Hepatic stellate cell (primary cell): ENCODE data around the gene CARHSP1.
"Not testable (repeated sequence)": the region's sequence is repeated elsewhere in the genome, so short reads cannot be mapped to it uniquely, and the experiment has no call there.

Source experiments
- DNase-seq: peaks from one replicate; pipeline ENCODE4 v3.0.0; 2011; ENCODE audit warnings: low spot score

CARHSP1 gene

DNA sequence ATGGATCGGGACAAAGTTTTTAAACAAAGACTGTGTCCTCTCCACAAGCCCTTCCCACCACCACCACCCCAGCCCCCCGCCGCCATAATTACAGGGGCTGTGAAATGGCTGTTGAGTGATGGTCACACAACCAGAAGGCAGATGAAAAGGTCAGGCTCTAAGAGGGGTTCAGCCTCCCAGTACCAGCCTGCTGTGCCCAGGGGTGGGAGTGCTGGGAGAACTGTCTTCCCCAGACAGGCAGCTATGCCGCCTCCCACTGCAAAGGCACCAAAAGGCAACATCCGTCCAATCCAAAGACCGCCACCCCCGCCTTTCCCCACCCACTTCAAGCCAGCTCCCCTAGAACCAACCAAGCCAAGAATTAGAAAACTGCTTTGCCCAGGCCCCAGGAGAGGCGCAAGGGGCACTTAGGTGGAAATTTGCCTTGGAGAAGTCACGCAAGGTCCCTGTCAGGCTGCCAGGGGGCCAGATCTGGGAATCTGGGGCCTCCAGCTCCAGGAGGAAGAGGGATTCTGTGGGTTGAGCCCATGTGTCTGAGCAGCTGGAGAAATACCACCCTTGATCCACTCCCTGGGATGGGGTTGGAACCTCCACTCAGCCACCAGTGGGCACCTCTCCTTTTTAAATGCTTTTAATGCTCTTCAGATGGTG is 14.4 kb downstream of the CARHSP1 start:
- no peak for DNase-seq

DNA sequence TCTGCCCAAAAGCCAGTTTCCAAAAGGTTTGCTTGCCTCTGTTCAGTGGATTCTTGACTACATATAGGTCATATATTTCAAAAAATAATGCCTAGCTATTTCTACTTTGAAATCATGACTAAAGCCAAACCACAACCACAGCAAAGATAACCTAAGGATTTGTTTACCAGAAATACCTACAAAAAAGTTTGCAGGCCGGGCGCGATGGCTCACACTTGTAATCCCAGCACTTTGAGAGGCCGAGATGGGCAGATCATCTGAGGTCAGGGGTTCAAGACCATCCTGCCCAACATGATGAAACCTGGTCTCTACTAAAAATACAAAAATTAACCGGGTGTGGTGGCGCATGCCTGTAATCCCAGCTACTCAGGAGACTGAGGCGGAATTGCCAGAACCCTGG is 15.2 kb downstream of the CARHSP1 start:
- DNase-seq = no peak

DNA sequence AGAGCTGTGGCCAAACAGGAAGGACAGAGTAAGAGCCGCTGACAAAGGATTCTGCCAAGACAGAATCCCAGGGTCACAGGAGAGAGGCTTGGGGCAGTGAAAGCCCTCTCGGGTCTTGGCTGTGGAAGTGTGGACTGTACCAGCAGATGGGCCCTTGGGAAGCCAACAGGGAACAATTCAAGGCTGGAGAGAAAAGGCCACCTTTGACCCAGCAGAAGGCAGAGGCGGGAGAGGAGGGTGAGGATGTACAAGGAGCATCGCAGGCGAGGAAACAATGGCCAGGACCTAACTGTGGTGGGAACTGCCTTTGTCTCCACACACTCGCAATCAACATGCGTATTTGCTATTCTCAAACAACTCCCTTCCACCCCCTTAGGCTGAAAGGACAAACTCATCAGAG is 15.7 kb downstream of the CARHSP1 start:
- no peak for DNase-seq

DNA sequence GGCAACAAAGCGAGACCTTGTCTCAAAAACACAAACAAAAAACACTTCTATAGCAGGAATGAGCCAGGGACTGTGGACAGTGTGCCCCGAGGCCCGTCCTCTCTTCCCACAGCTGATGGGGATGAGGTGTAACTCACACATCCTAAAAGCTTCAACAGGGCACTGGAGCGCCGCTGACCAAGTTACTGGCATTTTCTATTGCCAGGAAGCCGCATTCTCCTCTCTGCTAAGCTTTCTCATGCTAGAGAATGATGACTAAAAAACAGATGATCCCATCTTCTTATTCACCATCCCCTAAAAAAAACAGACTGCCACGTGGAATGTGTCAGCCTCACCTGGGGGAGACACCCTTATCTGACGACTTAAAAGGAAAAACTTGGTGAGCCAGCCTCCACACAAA is 16.3 kb downstream of the CARHSP1 start:
- no peak for DNase-seq

DNA sequence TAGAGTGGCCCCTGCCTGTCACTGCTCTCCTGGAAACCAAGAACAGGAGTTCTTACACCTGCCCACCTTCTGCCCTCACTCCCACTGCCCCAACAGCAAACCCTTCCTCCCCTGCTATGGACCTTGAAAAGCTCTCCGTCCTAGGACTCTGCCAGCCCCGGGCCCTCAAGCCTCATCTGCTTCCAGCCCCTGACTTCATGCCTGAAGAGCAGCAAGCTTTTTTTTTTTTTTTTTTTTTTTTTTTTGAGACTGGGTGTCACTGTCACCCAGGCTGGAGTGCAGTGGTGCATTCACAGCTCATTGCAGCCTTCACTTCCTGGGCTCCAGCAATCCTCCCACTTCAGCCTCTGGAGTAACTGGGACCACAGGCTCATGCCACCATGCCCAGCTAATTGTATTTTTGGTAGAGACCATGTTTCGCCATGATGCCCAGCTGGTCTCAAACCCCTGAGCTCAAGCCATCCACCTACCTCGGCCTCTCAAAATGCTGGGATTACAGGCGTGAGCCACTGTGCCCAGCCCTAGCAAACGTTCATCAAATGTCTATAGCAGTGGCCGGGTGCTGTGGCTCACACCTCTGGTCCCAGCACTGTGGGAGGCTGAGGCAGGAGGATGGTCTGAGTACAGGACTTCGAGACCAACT is 16.9 kb downstream of the CARHSP1 start:
- DNase-seq = no peak

DNA sequence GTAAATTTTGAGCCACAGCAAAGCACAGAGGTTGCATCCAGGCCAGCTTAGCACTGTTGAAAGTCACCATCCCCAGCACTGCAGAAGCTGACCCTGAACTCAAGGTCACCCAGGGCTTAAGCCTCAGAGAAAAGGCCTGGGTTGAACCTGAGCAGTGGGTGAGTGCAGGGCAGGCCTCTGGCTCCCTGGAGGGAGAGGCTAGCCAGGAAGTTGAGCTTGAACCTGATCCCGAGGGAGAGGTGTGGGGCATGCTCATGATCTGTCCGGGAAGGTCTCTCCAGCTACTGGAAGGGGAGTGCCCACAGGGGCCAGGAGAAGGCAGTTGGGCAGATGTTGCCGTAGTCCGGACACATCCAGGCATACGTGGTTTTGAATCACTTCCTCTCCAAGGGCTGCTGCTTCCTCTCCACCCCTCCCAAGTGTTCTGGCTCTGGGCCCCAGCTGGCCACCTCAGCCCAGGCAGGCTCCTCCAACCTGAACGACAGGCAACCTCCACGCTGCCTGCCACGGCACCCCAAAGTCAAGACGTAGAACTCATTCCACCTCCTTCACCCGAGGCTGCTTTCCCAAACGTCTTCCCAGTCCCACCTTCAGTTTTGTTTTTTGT is 18.4 kb downstream of the CARHSP1 start:
- peak; percentile 68 for DNase-seq

DNA sequence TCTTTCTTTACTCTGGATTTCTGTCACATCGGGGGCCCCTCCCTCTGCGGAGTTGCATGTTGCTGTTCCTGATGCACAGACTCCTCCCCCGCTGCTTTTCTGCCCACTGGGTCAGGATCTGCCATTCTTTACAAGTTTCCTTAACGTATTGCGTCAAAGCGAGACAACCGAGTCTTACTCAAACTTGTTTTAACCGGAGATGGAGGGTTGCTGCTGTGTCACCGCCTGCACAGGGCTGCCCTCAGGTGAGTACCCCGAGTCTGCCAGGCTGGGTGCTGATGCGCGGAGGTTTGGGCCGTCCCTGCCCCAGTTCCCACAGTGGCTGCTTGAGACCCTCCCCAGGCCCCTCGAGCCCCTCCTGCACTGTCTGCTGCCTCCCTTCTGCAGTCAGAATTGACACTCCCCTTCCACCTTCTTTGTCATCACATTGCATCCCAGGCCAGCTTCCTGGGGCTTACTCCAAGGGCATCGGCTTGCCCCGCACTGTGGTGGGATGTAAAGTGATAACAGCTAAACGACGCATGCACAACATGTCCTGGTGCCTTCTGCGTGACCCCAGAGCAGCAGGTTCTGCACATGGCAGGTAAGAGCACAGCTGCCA is 19.3 kb downstream of the CARHSP1 start:
- no peak for DNase-seq

DNA sequence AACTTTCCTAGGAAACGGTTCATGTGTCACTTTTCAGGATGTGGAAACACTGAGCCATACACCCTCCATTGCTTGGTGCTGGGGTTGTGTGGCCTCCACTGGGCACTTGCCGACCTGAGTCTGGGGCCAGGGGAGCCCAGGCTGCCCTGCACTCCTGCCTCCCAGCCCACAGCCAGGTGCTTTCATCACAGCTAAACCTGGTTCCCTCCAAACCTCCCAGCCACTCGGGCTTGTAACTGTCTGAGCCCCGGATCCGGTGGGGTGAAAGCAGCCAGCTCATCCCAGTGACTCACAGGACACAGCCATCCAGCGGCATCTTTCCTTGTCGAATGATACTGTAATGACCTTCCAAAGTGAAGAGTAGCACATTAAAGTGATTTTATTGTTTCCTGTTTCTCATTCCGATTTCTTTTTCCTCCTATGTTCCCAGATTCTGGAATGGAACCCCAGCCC is 19.8 kb downstream of the CARHSP1 start:
- peak; percentile 83 for DNase-seq

DNA sequence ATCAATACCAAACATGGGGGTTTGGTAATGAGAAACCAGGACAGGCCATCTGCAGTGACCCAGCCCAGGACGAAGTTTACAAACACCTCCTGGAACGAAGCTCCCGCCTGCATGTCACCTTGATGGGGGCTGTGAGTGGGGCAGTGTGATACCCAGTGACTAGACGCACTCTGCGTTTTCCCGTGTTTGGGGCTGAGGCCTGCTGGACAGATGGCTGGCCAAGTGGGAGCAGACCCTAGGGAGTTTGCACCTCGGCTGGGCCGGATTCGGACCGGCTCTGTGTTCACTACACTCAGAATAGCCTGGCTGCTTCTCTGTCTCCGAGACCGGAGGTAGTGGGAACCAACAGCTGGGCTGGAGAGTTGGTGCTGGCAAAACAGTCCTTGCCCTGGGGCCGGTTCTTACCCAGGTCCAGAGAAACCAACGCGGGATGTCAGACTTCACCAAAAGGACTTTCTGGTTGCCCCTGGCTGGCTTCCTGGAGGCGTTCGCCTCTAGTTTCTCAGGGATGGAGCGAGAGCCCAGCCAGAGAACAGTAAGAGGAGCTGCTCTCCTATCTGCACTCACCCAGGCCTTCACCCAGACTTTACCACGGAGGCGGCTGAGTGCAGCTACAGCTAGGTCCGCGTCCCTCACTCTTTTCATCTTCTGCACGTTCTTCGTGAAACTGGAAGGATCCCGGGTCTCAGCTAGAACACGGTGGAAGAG is 20.4 kb downstream of the CARHSP1 start:
- DNase-seq = no peak

DNA sequence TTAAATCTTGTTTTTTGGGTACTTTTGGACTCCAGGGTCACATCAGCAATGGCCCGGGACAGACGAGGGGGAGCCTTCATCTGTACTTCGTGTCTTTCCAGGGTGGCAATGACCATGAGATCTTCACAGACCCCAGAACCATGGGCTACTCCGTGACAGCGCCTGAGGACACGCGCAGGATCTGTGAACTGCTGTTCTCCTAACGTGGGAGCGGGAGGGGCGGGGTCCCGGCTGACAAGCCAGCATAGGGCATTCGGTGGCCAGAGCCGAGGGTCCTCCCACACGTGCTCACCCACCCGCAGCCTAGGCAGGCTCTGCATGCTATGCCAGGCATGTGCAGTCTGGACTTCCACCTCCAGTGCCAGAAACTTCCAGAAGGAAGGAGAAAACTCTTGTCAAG is 21.2 kb downstream of the CARHSP1 start:
- no peak for DNase-seq

DNA sequence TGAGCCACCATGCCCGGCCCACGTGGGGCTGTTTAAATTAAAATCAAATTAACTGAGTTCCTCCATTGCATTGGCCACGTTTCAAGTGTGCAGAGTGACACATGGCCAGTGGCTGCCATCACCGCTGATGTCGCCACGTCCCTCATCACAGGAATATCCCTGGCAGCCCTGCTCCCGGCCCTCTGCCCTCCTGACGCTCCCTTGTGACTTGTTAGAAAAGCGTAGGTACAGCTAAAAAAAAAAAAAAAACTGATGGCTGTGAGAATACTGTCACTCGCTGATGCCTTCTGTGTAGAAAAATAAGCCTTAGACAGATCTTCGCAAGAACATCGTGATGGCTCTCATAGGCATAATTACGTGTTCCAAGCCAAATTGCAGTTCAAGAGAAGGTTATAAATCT is 21.7 kb downstream of the CARHSP1 start:
- no peak for DNase-seq

DNA sequence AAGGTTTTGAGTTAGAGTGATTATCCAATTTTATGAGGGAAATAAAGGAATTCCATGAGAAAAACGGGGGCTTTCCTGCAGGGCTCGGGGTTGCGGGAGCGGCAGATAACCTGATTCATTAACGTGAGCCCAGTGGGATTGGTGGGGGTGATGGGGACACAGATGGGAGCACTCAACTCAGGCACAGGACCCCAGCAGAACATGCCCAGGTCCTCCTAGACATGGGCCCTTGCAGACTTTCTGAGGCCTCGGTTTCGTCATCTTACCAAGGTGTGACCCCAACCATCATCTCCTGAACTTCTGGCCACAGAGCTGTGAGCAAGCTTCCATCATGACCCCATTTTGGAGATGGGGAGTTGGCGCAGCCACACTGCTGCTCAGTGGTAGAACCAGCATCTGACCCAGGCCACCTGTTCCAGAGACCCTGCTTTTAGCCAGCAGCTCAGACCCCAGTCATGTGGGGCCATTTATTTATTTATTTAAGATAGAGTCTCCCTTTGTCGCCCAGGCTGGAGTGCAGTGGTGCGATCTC is 22.3 kb downstream of the CARHSP1 start:
- no peak for DNase-seq

DNA sequence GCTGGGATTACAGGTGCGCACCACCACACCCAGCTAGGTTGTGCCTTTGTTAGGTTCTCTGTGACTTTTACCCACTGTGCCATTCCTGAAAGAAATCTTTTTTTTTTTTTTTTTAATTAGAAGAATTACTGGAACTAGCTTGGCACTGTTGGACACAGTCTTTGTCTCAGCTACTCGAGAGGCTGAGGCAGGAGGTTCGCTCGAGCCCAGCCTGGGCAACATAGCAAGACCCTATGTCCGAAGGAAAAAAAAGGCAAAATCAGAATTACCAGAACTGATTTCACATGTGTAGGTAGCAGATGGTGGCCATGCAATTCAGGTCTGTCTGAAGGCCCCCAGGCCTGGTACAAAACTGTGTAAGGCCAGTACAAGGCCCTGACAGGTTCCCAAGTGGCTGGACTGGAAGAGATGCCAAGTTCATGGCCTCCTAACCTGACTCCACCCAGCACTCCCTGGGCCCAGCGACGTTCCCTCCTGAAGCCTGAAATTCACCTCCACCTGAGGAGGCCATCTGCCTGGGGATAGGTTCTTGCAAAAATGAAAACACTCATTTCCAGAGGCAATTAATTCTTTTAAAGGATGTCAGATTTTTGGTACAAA is 23.0 kb downstream of the CARHSP1 start:
- DNase-seq = no peak

DNA sequence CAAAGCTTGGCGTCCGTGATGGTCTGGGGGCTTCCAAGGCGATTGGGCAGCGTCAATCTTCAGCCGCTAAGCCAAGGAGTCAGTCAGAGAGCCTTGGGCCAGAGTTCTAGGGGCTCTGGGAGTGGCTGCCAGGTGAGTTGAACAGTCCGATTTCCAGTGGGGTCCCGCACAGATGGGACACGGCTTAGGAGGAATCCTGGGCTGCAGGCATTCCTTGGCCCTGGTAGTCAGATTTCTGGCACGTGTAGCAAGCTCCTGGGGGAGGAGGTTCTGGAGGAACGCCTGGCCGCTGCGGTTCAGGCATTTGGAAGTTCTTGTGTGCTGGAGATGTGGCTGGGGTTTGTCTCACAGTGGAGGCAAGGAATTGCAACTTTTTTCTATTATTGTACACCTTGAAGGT is 25.5 kb downstream of the CARHSP1 start:
- not testable (repeated sequence) for DNase-seq

DNA sequence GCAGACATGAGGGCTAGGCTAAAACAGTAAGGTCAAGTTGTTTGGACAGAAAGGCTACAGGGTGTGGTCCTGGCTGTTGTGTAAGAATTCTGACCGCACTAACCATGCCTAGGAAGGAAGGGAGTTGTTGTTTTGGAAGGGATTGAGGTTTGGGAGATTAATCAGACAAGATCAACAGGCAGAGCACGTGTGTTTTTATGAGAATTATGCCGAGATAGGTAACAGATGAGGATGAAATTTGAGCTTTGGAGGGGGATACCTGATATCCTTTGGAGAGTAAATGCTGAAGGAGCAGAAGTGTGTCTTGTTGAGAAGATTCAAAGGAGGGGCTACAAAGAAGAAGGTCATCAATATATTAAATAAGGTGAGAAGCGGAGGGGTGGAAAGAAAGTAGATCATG is 26.8 kb downstream of the CARHSP1 start:
- not testable (repeated sequence) for DNase-seq

DNA sequence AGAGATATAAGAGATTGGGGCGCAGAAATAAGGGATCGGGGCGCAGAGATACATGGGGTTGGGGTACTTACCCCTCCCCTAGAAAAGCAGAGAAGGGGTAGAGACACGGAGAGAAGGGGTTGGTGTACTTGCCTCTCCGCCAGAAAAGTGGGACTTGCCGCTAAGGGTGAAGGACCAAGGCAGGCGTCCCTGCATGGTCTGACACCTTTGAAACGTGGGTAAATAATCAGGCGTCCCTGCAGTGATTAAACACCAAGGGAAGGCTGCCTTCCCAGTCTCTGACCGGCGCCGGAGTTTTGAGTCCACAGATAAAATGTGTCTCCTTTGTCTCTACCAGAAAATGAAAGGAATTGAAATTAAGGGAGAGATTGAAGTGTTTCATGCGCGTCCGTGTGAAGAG is 31.2 kb downstream of the CARHSP1 start:
- not testable (repeated sequence) for DNase-seq

DNA sequence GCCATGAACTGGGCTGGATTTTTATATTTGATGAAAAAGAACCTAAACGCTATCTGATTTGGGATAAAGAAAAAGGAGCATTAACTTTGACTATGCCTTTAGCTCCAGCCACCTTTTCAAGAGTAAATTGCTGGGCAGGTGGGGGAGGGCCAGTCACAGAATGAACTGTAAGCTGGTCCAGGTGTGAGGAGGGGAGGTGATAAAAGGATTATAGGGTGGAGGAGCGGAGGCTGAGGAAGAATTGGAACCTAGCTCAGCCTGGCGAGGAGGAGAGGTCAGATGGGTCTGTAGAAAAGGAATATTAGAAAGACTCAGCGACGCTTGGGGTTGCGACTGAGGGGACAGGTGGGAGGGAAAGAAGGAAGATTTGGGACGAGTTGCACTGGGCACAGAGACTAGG is 32.0 kb downstream of the CARHSP1 start:
- DNase-seq = not testable (repeated sequence)

DNA sequence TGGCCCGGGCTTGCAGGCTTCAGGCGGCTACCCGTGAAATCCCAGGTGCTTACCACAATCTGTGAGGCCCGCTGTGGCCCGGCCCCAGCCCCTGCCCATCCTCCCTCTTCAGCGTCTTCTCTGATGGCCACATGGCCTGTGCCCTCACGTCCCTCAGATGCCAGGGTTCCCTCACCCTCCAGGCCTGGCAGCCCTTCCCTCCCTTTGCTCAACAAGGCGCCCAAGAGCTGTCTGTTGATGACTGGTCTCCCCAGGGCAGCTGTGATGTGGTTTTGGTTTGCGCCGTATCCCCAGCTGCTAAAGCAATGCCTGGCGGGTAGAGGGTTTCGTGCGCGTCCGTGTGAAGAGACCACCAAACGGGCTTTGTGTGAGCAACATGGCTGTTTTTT is 36.1 kb downstream of the CARHSP1 start:
- DNase-seq = no peak

DNA sequence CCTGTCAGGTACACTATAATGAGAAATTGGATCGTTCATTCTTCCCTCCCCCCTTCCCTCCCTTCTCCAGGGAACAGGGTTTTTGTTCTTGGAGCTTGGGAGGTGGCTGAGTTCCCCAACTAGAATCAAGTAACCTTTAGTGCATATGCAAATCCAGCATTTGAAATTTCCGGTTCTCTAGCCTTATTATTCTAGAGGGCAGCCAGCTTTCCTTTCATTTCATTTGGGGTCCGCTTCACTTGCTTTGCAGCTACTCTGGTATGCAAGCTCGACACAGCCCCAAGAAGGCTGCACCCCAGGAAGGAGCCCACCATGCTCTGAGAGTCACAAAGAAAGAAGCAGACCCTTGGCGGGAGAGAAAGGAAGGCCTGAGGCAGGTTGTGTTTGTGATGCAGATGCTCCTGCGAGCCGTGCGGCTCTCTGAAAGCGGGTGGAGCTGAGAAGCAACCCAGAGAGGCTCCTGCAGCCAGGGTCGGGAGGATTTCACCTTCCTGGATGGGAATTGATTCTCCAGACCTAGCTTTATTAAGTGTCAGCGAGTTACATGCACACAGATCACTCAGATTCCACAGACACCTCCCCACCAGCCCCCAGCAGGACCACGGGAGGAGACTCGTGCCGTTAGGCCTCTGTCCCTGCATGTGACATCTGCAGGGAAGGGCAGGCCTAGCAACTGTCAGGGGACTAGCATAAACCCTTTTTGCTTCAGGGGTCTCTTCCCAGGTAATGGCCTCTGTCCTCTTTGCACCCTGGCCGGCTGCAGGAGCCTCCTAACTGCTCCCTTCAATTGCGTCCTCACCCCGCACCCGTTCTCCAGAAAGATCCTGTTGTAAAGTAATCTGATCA is 36.7 kb downstream of the CARHSP1 start:
- no peak for DNase-seq

DNA sequence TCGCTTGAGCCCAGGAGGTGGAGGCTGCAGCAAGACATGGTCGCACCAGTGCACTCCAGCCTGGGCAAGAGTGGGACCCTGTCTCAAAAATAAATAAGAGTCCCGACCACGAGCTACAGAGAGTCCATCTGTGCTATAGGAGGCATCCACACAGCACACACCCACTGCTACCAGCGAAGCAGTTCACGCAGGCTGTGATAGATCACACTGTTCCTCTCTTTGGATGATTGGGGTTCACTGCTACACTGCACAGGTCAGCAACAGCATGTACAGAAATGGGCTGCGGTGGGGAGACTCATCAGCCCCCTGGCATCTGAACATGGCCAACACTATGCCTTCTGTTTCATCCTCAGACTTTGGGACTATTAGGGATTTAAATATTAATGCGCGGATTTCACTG is 37.4 kb downstream of the CARHSP1 start:
- DNase-seq = no peak
